ENCODE results near the gene RAI1. TPM values are rescaled to one million over a fixed set of nuclear protein-coding genes. Genes with fewer than 3 reads are reported as not detected.
A peak's percentile ranks its signal among the peaks of the same experiment; 100 is the strongest.

The RAI1 gene

DNA sequence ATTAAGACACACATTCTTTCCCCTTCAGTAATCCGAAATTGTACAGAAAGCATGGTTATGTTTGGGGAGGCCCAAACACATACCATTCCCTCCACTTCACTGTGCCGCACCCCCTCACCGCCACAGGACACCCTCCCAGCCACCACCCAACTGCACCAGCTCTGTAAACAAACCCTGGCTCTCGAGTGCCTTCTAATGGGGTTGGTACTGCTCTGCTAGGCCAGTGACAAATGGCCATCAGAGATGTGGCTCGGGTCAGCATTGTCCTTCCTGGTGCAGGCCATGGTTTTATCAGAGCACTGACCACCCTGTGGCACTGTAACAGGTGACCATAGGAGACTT lies 179.5 kb downstream of the RAI1 start:
- Histone ChIP-seq H3K14ac (ENCODE audit: low read length) (no peak overlapping the region), H3K4me3 (ENCODE audit: low read length in 2 of 2) (no peak overlapping the region), H2BK5ac (ENCODE audit: low read length) (no peak overlapping the region), H2AFZ (ENCODE audit: low read length) (no peak overlapping the region), H3K4ac (ENCODE audit: low read length) (no peak overlapping the region), H2BK12ac (ENCODE audit: low read length) (no peak overlapping the region), H3K4me1 (ENCODE audit: control insufficient read depth in 2 of 2, insufficient read depth in 1 of 2, low read depth in 1 of 2, low read length in 2 of 2) (peaks cover 0 to 5% of the 10 kb centered on the region in 2 donors), H2AK5ac (ENCODE audit: low read depth, low read length) (no peak overlapping the region), H3K27me3 (ENCODE audit: control insufficient read depth in 3 of 3, insufficient read depth in 3 of 3, low read depth in 1 of 3, low read length in 3 of 3) (no peaks in the 10 kb centered on the region), H3K18ac (ENCODE audit: low read length) (no peak overlapping the region), H3K4me2 (ENCODE audit: insufficient read depth, low read length, poor library complexity, severe bottlenecking) (no peak overlapping the region), H3K23ac (ENCODE audit: low read depth, low read length, poor library complexity) (no peak overlapping the region), H3K79me1 (ENCODE audit: low read depth, low read length) (no peaks in the 10 kb centered on the region), H3K9me3 (replicated peaks in 1 of 2; ENCODE audit: control insufficient read depth in 2 of 2, insufficient read depth in 1 of 2, low read depth in 1 of 2, low read length in 2 of 2) (no peaks in the 10 kb centered on the region), H4K8ac (ENCODE audit: low read depth, low read length) (no peak overlapping the region), H3K27ac (replicated peaks; ENCODE audit: low read length) (no peak overlapping the region), H2BK120ac (ENCODE audit: low read depth, low read length) (no peak overlapping the region), H3K36me3 (replicated peaks in 1 of 2; ENCODE audit: control insufficient read depth in 2 of 2, insufficient read depth in 2 of 2, low read length in 2 of 2) (no peaks in the 10 kb centered on the region), H3K9ac (ENCODE audit: low read depth, low read length, poor library complexity) (no peak overlapping the region), H2BK15ac (ENCODE audit: low read length) (no peak overlapping the region), H4K91ac (ENCODE audit: low read depth, low read length, poor library complexity) (no peak overlapping the region)
- no CpG with 5 or more reads among the region's 5 CpGs for WGBS, 2 donors (ENCODE audit: extremely low coverage in 2 of 2, insufficient read length in 2 of 2, insufficient replicate concordance in 1 of 2)
- no peak for DNase-seq (ENCODE audit: low spot score)

Small RNA genes lying within 50 kb of the gene (small RNA-seq; reads per million reads assigned to genes)
- gene MIR33B (ENCODE audit: insufficient read depth) (34.7 reads per million, percentile 89 among the genes with 10 or more reads in this experiment), gene MIR6777 (ENCODE audit: insufficient read depth) (11.0 reads per million, percentile 61 among the genes with 10 or more reads in this experiment), gene RF02177 (ENCODE audit: insufficient read depth) (not detected), gene RF02178 (ENCODE audit: insufficient read depth) (not detected)

Measured in neuronal stem cell (in vitro differentiated cells).